Measurements from ENCODE around the gene AMMECR1L. TPM values are rescaled to one million over a fixed set of nuclear protein-coding genes. Genes with fewer than 3 reads are reported as not detected.

AMMECR1L gene
- total and polyA plus RNA-seq, 2 of the 13 experiments (the other 11 are each of a cell fraction or from before 2014, with no cell fraction given): 9.1 to 14.2 TPM

- ATAC-seq (no peak), DNase-seq (ENCODE audit: low spot score) (no peak), FAIRE-seq (no peak)
- no peak overlapping the region for H3K4me2 ChIP-seq (ENCODE audit: low read depth, low read length)
- H3K79me2 ChIP-seq (ENCODE audit: insufficient read depth, low read length): peaks cover 25% of the 10 kb centered on the region
- no TSS peak for BruUV-seq (replicated peaks)
- H2AFZ ChIP-seq (ENCODE audit: low read length): no peak overlapping the region
- no peak overlapping the region for H3K27ac ChIP-seq (ENCODE audit: extremely low read length, insufficient read depth, low read length)
- H4K20me1 ChIP-seq (ENCODE audit: insufficient read depth, low read length): peaks cover 4% of the 10 kb centered on the region; the same call in 1 of the 2 replicates
- in situ Hi-C loops (cut with HindIII; ENCODE audit: extremely low pct_ligation_motif_present, low pct_unique_long_range_greater_than_20kb) (no loop called here), intact Hi-C loops (cut with micrococcal nuclease; ENCODE audit: unreplicated experiment) (loop anchor here (2.0 to 10.0 kb wide), 2 partner anchors 18 to 86 kb away; no protein-coding TSS in a partner anchor)
- CTCF ChIA-PET (ENCODE audit: low intra/inter-chr PET ratio, low total read pairs): no interaction called here
- no peaks in the 10 kb centered on the region for H3K9me3 ChIP-seq (ENCODE audit: low read length)
- no peak for TF ChIP-seq ZEB1 (IDR thresholded peaks at IDR 0.05; ENCODE audit: insufficient replicate concordance, low read depth)
- no peak for TF ChIP-seq PTBP1 (IDR thresholded peaks at IDR 0.05; ENCODE audit: low read depth, low read length, poor library complexity, severe bottlenecking)
- TF ChIP-seq TARDBP (CRISPR knock-in tag; IDR thresholded peaks at IDR 0.05): 0 out of 2 replicates have a peak, but pooled peaks have one; percentile 12
- 0 out of 2 replicates have a peak, but pooled peaks have one; percentile 26 for TF ChIP-seq ZC3H13 (CRISPR knock-in tag; IDR thresholded peaks at IDR 0.05)
- TF ChIP-seq ZNF629 (CRISPR knock-in tag; conservative IDR thresholded peaks at IDR 0.05): peak; percentile 60
- no peak for TF ChIP-seq ZNF772 (CRISPR knock-in tag; IDR thresholded peaks at IDR 0.05)
- TF ChIP-seq NFE2 (CRISPR knock-in tag; IDR thresholded peaks at IDR 0.05): no peak
- no peak for TF ChIP-seq GMEB2 (CRISPR knock-in tag; IDR thresholded peaks at IDR 0.05; ENCODE audit: low read depth)
- TF ChIP-seq ZNF510 (CRISPR knock-in tag; IDR thresholded peaks at IDR 0.05; ENCODE audit: low read depth): no peak
- no peak for TF ChIP-seq ELF3 (CRISPR knock-in tag; IDR thresholded peaks at IDR 0.05)
- no peak for TF ChIP-seq MEF2D (CRISPR knock-in tag; IDR thresholded peaks at IDR 0.05)
- TF ChIP-seq SP140L (CRISPR knock-in tag; IDR thresholded peaks at IDR 0.05; ENCODE audit: borderline replicate concordance): no peak
- TF ChIP-seq ZSCAN22 (CRISPR knock-in tag; IDR thresholded peaks at IDR 0.05): no peak
- POLR2A ChIA-PET: interaction anchor here (1.0 kb wide), 1 partner anchor 30 kb away, joined by 3 read pairs; no protein-coding TSS in a partner anchor
- 100% methylated on average over 1 of the region's 1 CpG for WGBS (ENCODE audit: low lambda C conversion rate)
- peaks cover 53% of the 10 kb centered on the region for H3K4me1 ChIP-seq (ENCODE audit: insufficient read depth, low read length)
- no peaks in the 10 kb centered on the region for H3K36me3 ChIP-seq (replicated peaks in 1 of 2; ENCODE audit: control insufficient read depth in 1 of 2, insufficient read depth in 2 of 2, low read length in 2 of 2)
- H3K27me3 ChIP-seq (ENCODE audit: control insufficient read depth in 1 of 2, insufficient read depth in 2 of 2, low read length in 2 of 2): no peaks in the 10 kb centered on the region; a peak in 1 of 5 replicates
- H3K4me3 ChIP-seq (replicated peaks in 1 of 3; ENCODE audit: insufficient read depth in 1 of 3, low read depth in 2 of 3, low read length in 3 of 3): no peak overlapping the region
- H3K9ac ChIP-seq (ENCODE audit: insufficient read depth, low read depth, low read length): no peak overlapping the region
Measured at GRCh38 chr2:127888772-127889171, 3.0 kb upstream of the AMMECR1L start.

All from HepG2 (cell line).